Endothelial cell of umbilical vein (primary cell): Measurements from ENCODE around the gene PROC. TPM values are rescaled to one million over a fixed set of nuclear protein-coding genes. Genes with fewer than 3 reads are reported as not detected.

Source experiments
- BruUV-seq: library from RNA; stranded (reverse); fragments of 400-500 nt; replicated peaks from 2 replicates; lab custom pipeline; 2021; lab: Mats Ljungman, UMichigan
- CTCF ChIA-PET: fragments of 300-600, 350-600 bp; sonication (Branson Sonifier 250); formaldehyde crosslinking; loops from one replicate; lab custom pipeline; 2021; ENCODE audit warnings: antibody characterized with exemption, inconsistent platforms; lab: Charles Lee
- POLR2A ChIA-PET: fragments of 300-600, 350-600 bp; sonication (Branson Sonifier 250); formaldehyde crosslinking; loops from one replicate; lab custom pipeline; 2021; ENCODE audit warnings: antibody characterized with exemption, inconsistent platforms; lab: Charles Lee
- DNase-seq: peaks from one replicate; pipeline ENCODE4 v3.0.0-alpha.2; 2011; ENCODE audit warnings: low read depth, low spot score
- FAIRE-seq: peaks from 2 replicates; lab custom pipeline; 2011; peaks lifted over from hg19 to GRCh38; lab: Jason Lieb, UNC
- H2AFZ ChIP-seq: 2 replicates; pipeline ENCODE4 v1.6.0; 2012; ENCODE audit warnings: low read depth, low read length, control low read depth, inconsistent platforms
- H3K27ac ChIP-seq: 2 replicates; pipeline ENCODE4 v1.5.1; 2011; ENCODE audit warnings: low read depth, mild to moderate bottlenecking, control low read depth, low read length, moderate library complexity; ENCODE audit not compliant: insufficient read depth
- H3K27me3 ChIP-seq, 2 experiments: 2 replicates each; pipeline versions ENCODE4 v1.6.0 to v1.6.1; 2011; ENCODE audit warnings: low read length in 2 of 2, mixed read lengths in 1 of 2; ENCODE audit not compliant: control insufficient read depth in 2 of 2, insufficient read depth in 2 of 2
- H3K36me3 ChIP-seq, 2 experiments: 2 replicates in 1 of 2; 3 replicates in 1 of 2; pipeline ENCODE4 v1.5.1; 2011; ENCODE audit warnings: low read length in 2 of 2, mild to moderate bottlenecking in 1 of 2, moderate library complexity in 1 of 2; ENCODE audit not compliant: control insufficient read depth in 2 of 2, insufficient read depth in 2 of 2; ENCODE audit errors: extremely low read depth in 1 of 2
- H3K4me1 ChIP-seq: 3 replicates; pipeline ENCODE4 v1.5.1; 2011; ENCODE audit warnings: mild to moderate bottlenecking, low read length; ENCODE audit not compliant: control insufficient read depth, insufficient read depth; ENCODE audit errors: extremely low read depth
- H3K4me2 ChIP-seq: 2 replicates; pipeline ENCODE4 v1.6.1; 2011; ENCODE audit warnings: low read length, control low read depth, mixed read lengths; ENCODE audit not compliant: insufficient read depth
- H3K4me3 ChIP-seq, 3 experiments: fragments of 200-600 bp in 1 of 3; sonication (generic), shearing (Covaris generic) in 1 of 3; replicated peaks in 1 of 3; 2 replicates each; pipeline ENCODE4 v1.5.1; 2011 to 2016; ENCODE audit warnings: control low read depth in 3 of 3, low read length in 3 of 3, mild to moderate bottlenecking in 2 of 3, inconsistent platforms in 1 of 3, low read depth in 1 of 3, moderate library complexity in 1 of 3; ENCODE audit not compliant: insufficient read depth in 1 of 3
- H3K79me2 ChIP-seq: 2 replicates; pipeline ENCODE4 v1.6.0; 2012; ENCODE audit warnings: low read length, inconsistent platforms; ENCODE audit not compliant: control insufficient read depth, insufficient read depth
- H3K9ac ChIP-seq: replicated peaks from 2 replicates; pipeline ENCODE3; 2011; ENCODE audit warnings: low read length, control low read depth; ENCODE audit not compliant: insufficient read depth; ENCODE audit errors: extremely low read depth
- H3K9me1 ChIP-seq: replicated peaks from 3 replicates; pipeline ENCODE4 v1.6.0; 2011; ENCODE audit warnings: mild to moderate bottlenecking, low read length; ENCODE audit not compliant: control insufficient read depth, insufficient read depth; ENCODE audit errors: extremely low read depth
- H3K9me3 ChIP-seq: replicated peaks from 2 replicates; pipeline ENCODE4 v1.5.1; 2012; ENCODE audit warnings: low read length, inconsistent platforms; ENCODE audit not compliant: control insufficient read depth, insufficient read depth
- H4K20me1 ChIP-seq: replicated peaks from 2 replicates; pipeline ENCODE3; 2011; ENCODE audit warnings: mild to moderate bottlenecking, low read length; ENCODE audit not compliant: control insufficient read depth, insufficient read depth; ENCODE audit errors: extremely low read depth
- CTCF ChIP-seq, 2 donors: IDR thresholded peaks; 1 replicate in 1 of 2; 2 replicates in 1 of 2; pipeline ENCODE4 v1.5.1; 2011; ENCODE audit warnings: low read length in 2 of 2, mild to moderate bottlenecking in 2 of 2, moderate library complexity in 2 of 2, control low read depth in 1 of 2, inconsistent platforms in 1 of 2, low read depth in 1 of 2; ENCODE audit not compliant: insufficient read depth in 1 of 2; ENCODE audit errors: extremely low read depth in 1 of 2
- EZH2 ChIP-seq: IDR thresholded peaks from 2 replicates; pipeline ENCODE4 v1.6.1; 2012; ENCODE audit warnings: borderline replicate concordance, low read depth, mild to moderate bottlenecking, moderate library complexity, low read length, inconsistent platforms; ENCODE audit not compliant: severe bottlenecking
- FOS ChIP-seq: IDR thresholded peaks from 2 replicates; pipeline ENCODE4 v1.6.1; 2011; ENCODE audit warnings: mild to moderate bottlenecking, low read length, moderate library complexity, borderline replicate concordance; ENCODE audit not compliant: insufficient read depth
- GATA2 ChIP-seq: IDR thresholded peaks from 2 replicates; pipeline ENCODE4 v1.7.0; 2011; ENCODE audit warnings: low read depth, mild to moderate bottlenecking, moderate library complexity, mixed read lengths, low read length; ENCODE audit not compliant: insufficient read length, insufficient read depth
- JUN ChIP-seq: IDR thresholded peaks from 2 replicates; pipeline ENCODE4 v1.6.1; 2011; ENCODE audit warnings: borderline replicate concordance, low read depth; ENCODE audit not compliant: insufficient read length, insufficient read depth
- MAX ChIP-seq: IDR thresholded peaks from 2 replicates; pipeline ENCODE4 v1.6.1; 2011; ENCODE audit not compliant: insufficient read depth, insufficient read length
- MYC ChIP-seq: IDR thresholded peaks from one replicate; pipeline ENCODE4 v1.6.1; 2011; ENCODE audit warnings: mild to moderate bottlenecking, low read depth, low read length
- POLR2A ChIP-seq: IDR thresholded peaks from 2 replicates; pipeline ENCODE4 v1.6.1; 2012; ENCODE audit warnings: low read depth, mild to moderate bottlenecking, control low read depth, low read length
- POLR2AphosphoS5 ChIP-seq: IDR thresholded peaks from 2 replicates; pipeline ENCODE4 v1.6.1; 2012; ENCODE audit warnings: low read depth, mild to moderate bottlenecking, control low read depth, low read length, moderate library complexity; ENCODE audit not compliant: insufficient read depth
- dilution Hi-C: fragments of 300-500 bp; cut with MboI; formaldehyde crosslinking; loops from one replicate; pipeline ENCODE4 v1.15.0; 2019; ENCODE audit warnings: low sequenced_read_pairs; ENCODE audit not compliant: extremely low pct_ligation_motif_present
- intact Hi-C: fragments of 100-400 bp; cut with micrococcal nuclease; formaldehyde crosslinking; loops from one replicate; pipeline ENCODE4 v1.10.0; 2022
- polyA plus RNA-seq, 4 experiments: library from polyadenylated mRNA; depleted of rRNA in 3 of 4; stranded (reverse) in 3 of 4; unstranded in 1 of 4; fragments of >200 nt; gene quantifications; 2 replicates each; pipeline versions ENCODE4 v1.2.1 to v1.2.3, GENCODE V29; 2011 to 2012; ENCODE audit warnings: missing spikeins in 1 of 4
- total RNA-seq: library from RNA; stranded (reverse); gene quantifications from 2 replicates; pipeline ENCODE4 v1.2.3, GENCODE V29; 2021

The PROC gene
- total and polyA plus RNA-seq, 2 donors (not counting 3 experiments of a cell fraction or from before 2014, with no cell fraction given): not detected

- no peaks in the 10 kb centered on the region for H3K27me3 ChIP-seq
- FAIRE-seq: no peak
These were observed 50.8 kb downstream of the PROC start for GRCh38 chr2:127469051-127469450.

More at GRCh38 chr2:127469051-127469450, 50.8 kb downstream of the PROC start:
- Histone ChIP-seq H3K9ac (no peak overlapping the region), H4K20me1 (no peaks in the 10 kb centered on the region), H3K27ac (no peak overlapping the region), H3K4me1 (no peaks in the 10 kb centered on the region), H3K4me3 (no peak overlapping the region), H3K36me3 (peaks cover 0 to 3% of the 10 kb centered on the region in 2 experiments), H3K4me2 (no peak overlapping the region), H3K9me1 (no peaks in the 10 kb centered on the region), H3K79me2 (no peaks in the 10 kb centered on the region), H3K9me3 (no peaks in the 10 kb centered on the region), H2AFZ (no peak overlapping the region)
- ChIA-PET POLR2A (no interaction called here), CTCF (no interaction called here)
- no TSS peak for BruUV-seq
- intact Hi-C loops (no loop called here), dilution Hi-C loops (no loop called here)
- TF ChIP-seq POLR2AphosphoS5: no peak
- TF ChIP-seq EZH2: no peak
- TF ChIP-seq MYC: no peak
- TF ChIP-seq POLR2A: no peak
- TF ChIP-seq MAX: no peak
- TF ChIP-seq GATA2: no peak
- TF ChIP-seq FOS: no peak
- TF ChIP-seq CTCF (IDR thresholded peaks at IDR 0.05; ENCODE audit: extremely low read depth in 1 of 2, insufficient read depth in 1 of 2, low read depth in 1 of 2, low read length in 2 of 2): no peak
- no peak for TF ChIP-seq JUN
- no peak for DNase-seq
